Loucy (cell line): ENCODE data around the gene MAMLD1.

Experiments used
- CTCF ChIP-seq: fragments of 200-600 bp; sonication (generic); conservative IDR thresholded peaks from 2 replicates; pipeline ENCODE4 v1.5.1; 2014; ENCODE audit warnings: mild to moderate bottlenecking, antibody characterized with exemption, low read length
- EZH2phosphoT487 ChIP-seq: fragments of 200-600 bp; IDR thresholded peaks from 2 replicates; pipeline ENCODE4 v1.6.1; 2018; ENCODE audit warnings: antibody characterized with exemption, mild to moderate bottlenecking, moderate library complexity, borderline replicate concordance

GRCh38 chrX:150464001-150464400 is 100.9 kb downstream of the MAMLD1 start:
- TF ChIP-seq CTCF: no peak
- TF ChIP-seq EZH2phosphoT487: no peak
